Measurements from ENCODE around the gene HRCT1. TPM values are rescaled to one million over a fixed set of nuclear protein-coding genes. Genes with fewer than 3 reads are reported as not detected.
"Not testable (repeated sequence)": the region's sequence is repeated elsewhere in the genome, so short reads cannot be mapped to it uniquely, and the experiment has no call there.

HRCT1 gene
- total and polyA plus RNA-seq, 2 experiments from 2014 or later, result not detected

- no peak overlapping the region for H3K27ac ChIP-seq
- H3K4me1 ChIP-seq (ENCODE audit: low read depth), result no peaks in the 10 kb centered on the region
- H3K9me3 ChIP-seq (ENCODE audit: low read depth), result no peaks in the 10 kb centered on the region
- H3K36me3 ChIP-seq, result no peaks in the 10 kb centered on the region
- no peak overlapping the region for H3K4me3 ChIP-seq
- peaks cover 18% of the 10 kb centered on the region for H3K27me3 ChIP-seq
- no peak for DNase-seq (ENCODE audit: low read depth in 1 of 2, low spot score in 1 of 2)
- TF ChIP-seq CTCF (IDR thresholded peaks at IDR 0.05; ENCODE audit: low read depth, low read length), result no peak
Measured at GRCh38 chr9:35930521-35930920, 24.5 kb downstream of the HRCT1 start.

DNA sequence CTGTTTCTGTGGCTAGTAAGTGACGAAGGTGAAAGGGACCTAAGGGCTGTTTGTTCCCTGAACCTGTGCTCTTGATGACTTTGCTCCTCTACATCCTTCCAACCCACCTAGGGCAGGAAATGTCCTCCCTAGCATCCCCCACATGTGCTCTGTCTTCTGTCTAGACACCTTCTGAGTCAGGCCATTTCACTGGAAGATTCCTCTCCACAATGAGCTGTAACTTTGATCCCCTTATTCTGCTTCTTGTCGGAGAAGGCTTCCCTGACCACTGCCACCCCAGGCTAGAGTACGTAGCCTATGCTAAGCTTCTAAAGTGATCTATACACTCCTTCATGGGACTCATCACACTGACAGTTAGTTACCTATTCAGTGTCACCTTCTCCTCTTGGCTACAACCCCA, 25.0 kb downstream of the HRCT1 start:
- Histone ChIP-seq H3K4me1 (ENCODE audit: low read depth) (no peaks in the 10 kb centered on the region), H3K27me3 (peaks cover 18% of the 10 kb centered on the region), H3K4me3 (no peak overlapping the region), H3K36me3 (no peaks in the 10 kb centered on the region), H3K9me3 (ENCODE audit: low read depth) (no peaks in the 10 kb centered on the region), H3K27ac (no peak overlapping the region)
- no peak for TF ChIP-seq CTCF (IDR thresholded peaks at IDR 0.05; ENCODE audit: low read depth, low read length)
- DNase-seq (ENCODE audit: low read depth in 1 of 2, low spot score in 1 of 2), result no peak

DNA sequence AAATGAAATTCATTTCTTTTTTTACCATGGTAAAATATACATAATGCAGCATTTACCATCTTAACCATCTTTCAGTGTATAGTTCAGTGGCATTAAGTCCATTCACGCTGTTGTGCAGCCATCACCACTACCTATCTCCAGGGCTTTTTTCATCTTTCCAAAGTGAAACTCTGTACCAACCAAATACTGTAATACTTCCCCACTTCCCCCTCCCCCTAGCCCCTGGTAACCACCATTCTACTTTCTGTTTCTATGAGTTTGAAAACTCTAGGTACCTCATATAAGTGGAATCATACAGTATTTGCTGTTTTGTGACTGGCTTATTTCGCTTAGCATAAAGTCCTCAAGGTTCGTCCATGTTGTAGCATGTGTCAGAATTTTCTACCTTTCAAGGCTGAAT, 26.7 kb downstream of the HRCT1 start:
- Histone ChIP-seq H3K27ac (no peak overlapping the region), H3K9me3 (ENCODE audit: low read depth) (no peaks in the 10 kb centered on the region), H3K27me3 (peaks cover 18% of the 10 kb centered on the region), H3K4me3 (no peak overlapping the region), H3K36me3 (no peaks in the 10 kb centered on the region), H3K4me1 (ENCODE audit: low read depth) (no peaks in the 10 kb centered on the region)
- no peak for TF ChIP-seq CTCF (IDR thresholded peaks at IDR 0.05; ENCODE audit: low read depth, low read length)
- DNase-seq (ENCODE audit: low read depth in 1 of 2, low spot score in 1 of 2), result no peak

GRCh38 chr9:35933550-35934067, 27.6 kb downstream of the HRCT1 start:
- H3K36me3 ChIP-seq, result no peaks in the 10 kb centered on the region
- H3K4me3 ChIP-seq, result no peak overlapping the region
- TF ChIP-seq CTCF (IDR thresholded peaks at IDR 0.05; ENCODE audit: low read depth, low read length), result no peak
- no peak for DNase-seq (ENCODE audit: low read depth in 1 of 2, low spot score in 1 of 2)
- no peaks in the 10 kb centered on the region for H3K9me3 ChIP-seq (ENCODE audit: low read depth)
- no peak overlapping the region for H3K27ac ChIP-seq
- H3K4me1 ChIP-seq (ENCODE audit: low read depth), result no peaks in the 10 kb centered on the region
- peaks cover 18% of the 10 kb centered on the region for H3K27me3 ChIP-seq

- H3K4me3 ChIP-seq; H3K27ac ChIP-seq; H3K4me1 ChIP-seq (ENCODE audit: low read depth); H3K36me3 ChIP-seq; H3K9me3 ChIP-seq (ENCODE audit: low read depth); DNase-seq (ENCODE audit: low read depth in 1 of 2, low spot score in 1 of 2): not testable (repeated sequence)
- peaks cover 18% of the 10 kb centered on the region for H3K27me3 ChIP-seq
Measured at GRCh38 chr9:35934069-35934468, 28.1 kb downstream of the HRCT1 start.

- no peaks in the 10 kb centered on the region for H3K36me3 ChIP-seq
- H3K9me3 ChIP-seq (ENCODE audit: low read depth), result no peaks in the 10 kb centered on the region
- H3K27me3 ChIP-seq, result peaks cover 14% of the 10 kb centered on the region
- no peak overlapping the region for H3K27ac ChIP-seq
- no peak for DNase-seq (ENCODE audit: low read depth in 1 of 2, low spot score in 1 of 2)
- H3K4me3 ChIP-seq, result no peak overlapping the region
- TF ChIP-seq CTCF (IDR thresholded peaks at IDR 0.05; ENCODE audit: low read depth, low read length), result no peak
- H3K4me1 ChIP-seq (ENCODE audit: low read depth), result no peaks in the 10 kb centered on the region
Measured at GRCh38 chr9:35935261-35935660, 29.3 kb downstream of the HRCT1 start.

Data from cardiac muscle cell (in vitro differentiated cells and primary cell).